Small intestine (tissue), 7 donors: ENCODE data around the gene TMEM116. TPM values are rescaled to one million over a fixed set of nuclear protein-coding genes. Genes with fewer than 3 reads are reported as not detected.
"Not testable (repeated sequence)": the region's sequence is repeated elsewhere in the genome, so short reads cannot be mapped to it uniquely, and the experiment has no call there.

Source experiments
- DNase-seq, 2 donors: peaks; one replicate each; pipeline versions ENCODE4 v3.0.0 to v3.0.0-alpha.2; 2013
- FAIRE-seq: peaks from 2 replicates; lab custom pipeline; 2012; peaks lifted over from hg19 to GRCh38; lab: Jason Lieb, UNC
- H3K27ac ChIP-seq, 3 donors: one replicate each; pipeline ENCODE4 v1.5.1; 2013; ENCODE audit warnings: low read length in 2 of 3, mild to moderate bottlenecking in 2 of 3, control low read depth in 1 of 3, inconsistent platforms in 1 of 3, low read depth in 1 of 3, moderate library complexity in 1 of 3
- H3K27me3 ChIP-seq, 3 donors: one replicate each; pipeline ENCODE4 v1.6.1; 2013; ENCODE audit warnings: low read length in 3 of 3, inconsistent platforms in 1 of 3; ENCODE audit not compliant: control insufficient read depth in 3 of 3, insufficient read depth in 3 of 3
- H3K36me3 ChIP-seq, 3 donors: one replicate each; pipeline ENCODE4 v1.6.1; 2013; ENCODE audit warnings: low read length in 3 of 3, inconsistent platforms in 1 of 3, low read depth in 1 of 3, mild to moderate bottlenecking in 1 of 3, moderate library complexity in 1 of 3; ENCODE audit not compliant: control insufficient read depth in 3 of 3, insufficient read depth in 2 of 3
- H3K4me1 ChIP-seq, 3 donors: one replicate each; pipeline ENCODE4 v1.6.1; 2013; ENCODE audit warnings: low read length in 2 of 3, inconsistent platforms in 1 of 3, low read depth in 1 of 3, mild to moderate bottlenecking in 1 of 3, moderate library complexity in 1 of 3; ENCODE audit not compliant: control insufficient read depth in 3 of 3, insufficient read depth in 2 of 3
- H3K4me3 ChIP-seq, 3 donors: one replicate each; pipeline ENCODE4 v1.5.1; 2013; ENCODE audit warnings: low read length in 3 of 3, control low read depth in 1 of 3, inconsistent platforms in 1 of 3, low read depth in 1 of 3, mild to moderate bottlenecking in 1 of 3, moderate library complexity in 1 of 3
- H3K9me3 ChIP-seq, 2 donors: one replicate each; pipeline ENCODE4 v1.6.1; 2013; ENCODE audit warnings: low read depth in 1 of 2, low read length in 1 of 2; ENCODE audit not compliant: control insufficient read depth in 2 of 2, insufficient read depth in 1 of 2
- WGBS, 3 donors: extraction: QIAGEN DNeasy Blood & Tissue Kit; methylation state at CpG; one replicate each; pipeline ENCODE4 v1.1.7; 2013; 5-methylcytosine and 5-hydroxymethylcytosine counted together
- polyA plus RNA-seq, 4 donors: library from polyadenylated mRNA; stranded (reverse) in 3 of 4; unstranded in 1 of 4; fragments of 200-250 nt in 3 of 4; fragments of 120-200 nt in 1 of 4; gene quantifications; one replicate each; pipeline versions ENCODE4 v1.2.1 to v1.2.3, GENCODE V29; 2013
- donor health status: healthy with polysubstance abuse.
- donor health status: control.
- donor health status: control.
- donor health status: Bipolar disorder and iron deficiency.
- donor health status: healthy.

Gene TMEM116
- polyA plus RNA-seq, 4 donors, result 6.7 to 19.3 (median 11.1) TPM

GRCh38 chr12:112013601-112014402, 837 bp upstream of the TMEM116 start:
- FAIRE-seq, result no peak
- Histone ChIP-seq H3K9me3 (no peaks in the 10 kb centered on the region), H3K27ac (peak overlapping the region; percentile 85 to 95 (median 91)), H3K4me3 (peak overlapping the region; percentile 65 to 93 (median 85)), H3K36me3 (peaks cover 0 to 14% (median 3%) of the 10 kb centered on the region in 3 donors), H3K27me3 (no peaks in the 10 kb centered on the region), H3K4me1 (peaks cover 3 to 18% (median 4%) of the 10 kb centered on the region in 3 donors)
- 0 to 1% (median 1%) methylated on average over 49 to 54 of the region's 54 CpGs for WGBS, 3 donors
- peak; percentile 81 to 88 for DNase-seq

DNA sequence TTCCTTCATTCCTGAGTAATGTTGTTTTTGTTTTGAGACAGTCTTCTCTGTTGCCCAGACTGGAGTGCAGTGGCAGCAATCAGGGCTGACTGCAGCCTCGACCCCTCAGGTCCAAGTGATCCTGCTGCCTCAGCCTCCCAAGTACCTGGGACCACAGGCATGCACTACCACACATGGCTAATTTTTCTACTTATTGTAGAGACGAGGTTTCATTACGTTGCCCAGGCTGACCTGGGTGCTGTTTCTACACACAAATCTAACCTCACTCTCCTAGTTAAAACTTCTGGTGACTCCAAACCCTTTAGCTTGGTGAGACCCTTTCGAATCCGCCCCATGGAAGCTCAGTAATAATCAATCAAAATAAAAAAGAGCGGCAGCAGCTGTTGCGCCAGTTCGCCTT, 1.3 kb downstream of the TMEM116 start:
- Histone ChIP-seq H3K36me3 (peaks cover 0 to 14% (median 3%) of the 10 kb centered on the region in 3 donors), H3K9me3 (no peaks in the 10 kb centered on the region), H3K27me3 (no peaks in the 10 kb centered on the region), H3K4me1 (peaks cover 3 to 18% (median 4%) of the 10 kb centered on the region in 3 donors), H3K4me3 (peak overlapping the region in 1 of 3 donors; percentile 89), H3K27ac (peak overlapping the region in 2 of 3 donors; percentile 96 to 99)
- no peak for DNase-seq
- FAIRE-seq, result no peak
- 68 to 89% (median 73%) methylated on average over 8 of the region's 8 CpGs for WGBS, 3 donors

- no peak for FAIRE-seq
- H3K27me3 ChIP-seq, result no peaks in the 10 kb centered on the region
- WGBS, 3 donors, result 91 to 97% (median 96%) methylated on average over 8 of the region's 8 CpGs
- H3K4me1 ChIP-seq, result peaks cover 3 to 18% (median 4%) of the 10 kb centered on the region in 3 donors
- H3K9me3 ChIP-seq, result no peaks in the 10 kb centered on the region
- peaks cover 0 to 10% (median 0%) of the 10 kb centered on the region in 3 donors for H3K36me3 ChIP-seq
- no peak for DNase-seq
- no peak overlapping the region for H3K4me3 ChIP-seq
- H3K27ac ChIP-seq, result no peak overlapping the region
Observed at GRCh38 chr12:112010415-112011344, 2.3 kb downstream of the TMEM116 start.

DNA sequence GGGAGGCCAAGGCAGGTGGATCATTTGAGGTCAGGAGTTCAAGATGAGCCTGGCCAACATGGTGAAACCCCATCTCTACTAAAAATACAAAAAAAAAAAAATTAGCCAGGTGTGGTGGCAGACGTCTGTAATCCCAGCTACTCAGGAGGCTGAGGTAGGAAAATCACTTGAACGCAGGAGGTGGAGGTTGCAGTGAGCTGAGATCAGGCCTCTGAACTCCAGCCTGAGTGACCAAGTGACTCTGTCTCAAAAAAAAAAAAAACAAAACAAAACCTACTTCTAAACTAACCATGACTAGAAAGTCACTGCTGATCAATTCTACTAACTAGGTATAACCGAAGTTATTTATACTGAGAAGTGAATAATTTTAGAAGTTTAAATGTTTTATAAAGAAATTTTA, 3.4 kb downstream of the TMEM116 start:
- not testable (repeated sequence) for H3K4me3 ChIP-seq, FAIRE-seq, H3K36me3 ChIP-seq, H3K27me3 ChIP-seq, H3K9me3 ChIP-seq, DNase-seq, H3K27ac ChIP-seq
- 63 to 80% (median 67%) methylated on average over 3 of the region's 3 CpGs for WGBS, 3 donors
- H3K4me1 ChIP-seq, result peaks cover 2 to 16% (median 4%) of the 10 kb centered on the region in 3 donors

DNA sequence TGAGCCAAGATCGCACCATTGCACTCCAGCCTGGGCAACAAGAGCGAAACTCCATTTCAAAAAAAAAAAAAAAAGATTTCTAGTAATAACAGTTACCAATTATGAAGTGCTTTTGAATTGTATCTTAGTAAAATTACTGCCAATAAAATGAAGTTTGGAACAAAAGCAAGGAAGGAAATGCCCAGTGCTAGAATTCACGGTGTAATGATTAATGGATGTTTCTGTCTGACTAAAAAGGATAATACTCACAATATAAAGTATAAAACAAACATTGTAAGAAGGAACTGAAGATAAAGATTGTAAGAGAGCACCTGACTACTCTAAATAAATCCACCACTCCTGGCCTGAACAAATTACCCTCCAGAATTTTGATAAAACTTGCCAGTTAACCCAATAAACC, 4.0 kb downstream of the TMEM116 start:
- WGBS, 3 donors, result 50 to 63% (median 54%) methylated on average over 3 of the region's 3 CpGs
- Histone ChIP-seq H3K4me3 (no peak overlapping the region), H3K27ac (no peak overlapping the region), H3K36me3 (peaks cover 0 to 12% (median 0%) of the 10 kb centered on the region in 3 donors), H3K4me1 (peaks cover 0 to 13% (median 4%) of the 10 kb centered on the region in 3 donors), H3K27me3 (no peaks in the 10 kb centered on the region), H3K9me3 (no peaks in the 10 kb centered on the region)
- DNase-seq, result no peak
- FAIRE-seq, result no peak

- 87 to 94% (median 92%) methylated on average over 9 of the region's 9 CpGs for WGBS, 3 donors
- FAIRE-seq, result no peak
- H3K9me3 ChIP-seq, result no peaks in the 10 kb centered on the region
Observed at GRCh38 chr12:112007945-112008344, 5.0 kb downstream of the TMEM116 start.

GRCh38 chr12:112005419-112006395, 7.3 kb downstream of the TMEM116 start:
- Histone ChIP-seq H3K4me1 (no peaks in the 10 kb centered on the region), H3K4me3 (no peak overlapping the region), H3K36me3 (peaks cover 0 to 9% (median 0%) of the 10 kb centered on the region in 3 donors), H3K27me3 (no peaks in the 10 kb centered on the region), H3K27ac (no peak overlapping the region), H3K9me3 (no peaks in the 10 kb centered on the region)
- peak; percentile 76 to 88 for DNase-seq
- FAIRE-seq, result no peak
- 43 to 63% (median 54%) methylated on average over 6 of the region's 6 CpGs for WGBS, 3 donors

More at GRCh38 chr12:112007945-112008344, 5.0 kb downstream of the TMEM116 start:
- Histone ChIP-seq H3K27me3 (no peaks in the 10 kb centered on the region), H3K36me3 (peaks cover 0 to 13% (median 0%) of the 10 kb centered on the region in 3 donors), H3K4me1 (peaks cover 0 to 13% (median 4%) of the 10 kb centered on the region in 3 donors), H3K4me3 (no peak overlapping the region), H3K27ac (no peak overlapping the region)
- DNase-seq, result no peak
